Mesendoderm (in vitro differentiated cells): Measurements from ENCODE around the gene EP400.
"Not testable (repeated sequence)": the region's sequence is repeated elsewhere in the genome, so short reads cannot be mapped to it uniquely, and the experiment has no call there.

ENCODE experiments used
- DNase-seq: peaks from one replicate; pipeline ENCODE4 v3.0.0; 2013
- H2AK5ac ChIP-seq: 2 replicates; pipeline ENCODE4 v1.6.1; 2013; ENCODE audit warnings: low read length, inconsistent platforms
- H2BK120ac ChIP-seq: 2 replicates; pipeline ENCODE4 v1.6.1; 2013; ENCODE audit warnings: low read depth, mild to moderate bottlenecking, low read length, moderate library complexity, mixed read lengths
- H2BK15ac ChIP-seq: replicated peaks from 2 replicates; pipeline ENCODE4 v1.6.1; 2013; ENCODE audit warnings: low read depth, mild to moderate bottlenecking, moderate library complexity
- H2BK5ac ChIP-seq: 2 replicates; pipeline ENCODE4 v1.6.1; 2013; ENCODE audit warnings: low read length, inconsistent platforms
- H3K18ac ChIP-seq: 2 replicates; pipeline ENCODE4 v1.6.1; 2013; ENCODE audit warnings: mild to moderate bottlenecking, low read length, mixed read lengths
- H3K23ac ChIP-seq: one replicate; pipeline ENCODE4 v1.6.1; 2013; ENCODE audit warnings: low read length
- H3K27ac ChIP-seq: 2 replicates; pipeline ENCODE4 v1.5.1; 2013; ENCODE audit warnings: low read depth, mild to moderate bottlenecking, inconsistent platforms, low read length, moderate library complexity
- H3K27me3 ChIP-seq: 2 replicates; pipeline ENCODE4 v1.6.1; 2013; ENCODE audit warnings: low read length, control low read depth, mild to moderate bottlenecking, inconsistent platforms; ENCODE audit not compliant: insufficient read depth, poor library complexity
- H3K36me3 ChIP-seq: 2 replicates; pipeline ENCODE4 v1.6.1; 2013; ENCODE audit warnings: low read length, inconsistent platforms; ENCODE audit not compliant: control insufficient read depth, insufficient read depth
- H3K4ac ChIP-seq: one replicate; pipeline ENCODE4 v1.6.1; 2013; ENCODE audit warnings: low read depth, mild to moderate bottlenecking, low read length, moderate library complexity
- H3K4me1 ChIP-seq: 2 replicates; pipeline ENCODE4 v1.6.1; 2013; ENCODE audit warnings: low read depth, low read length, inconsistent platforms; ENCODE audit not compliant: control insufficient read depth
- H3K4me2 ChIP-seq: 2 replicates; pipeline ENCODE4 v1.6.1; 2013; ENCODE audit warnings: low read length
- H3K4me3 ChIP-seq: 2 replicates; pipeline ENCODE4 v1.5.1; 2013; ENCODE audit warnings: mild to moderate bottlenecking, low read length
- H3K56ac ChIP-seq: one replicate; pipeline ENCODE4 v1.6.1; 2013; ENCODE audit warnings: low read length
- H3K79me1 ChIP-seq: 2 replicates; pipeline ENCODE4 v1.6.1; 2013; ENCODE audit warnings: low read length, inconsistent platforms
- H3K79me2 ChIP-seq: 2 replicates; pipeline ENCODE4 v1.6.1; 2013; ENCODE audit warnings: mild to moderate bottlenecking, low read length; ENCODE audit not compliant: control insufficient read depth, insufficient read depth
- H3K9ac ChIP-seq: 2 replicates; pipeline ENCODE4 v1.6.1; 2013; ENCODE audit warnings: low read length, inconsistent platforms
- H4K5ac ChIP-seq: one replicate; pipeline ENCODE4 v1.6.1; 2013; ENCODE audit warnings: low read length
- H4K8ac ChIP-seq: one replicate; pipeline ENCODE4 v1.6.1; 2013; ENCODE audit warnings: low read depth, mild to moderate bottlenecking, control low read depth, low read length, moderate library complexity
- WGBS: extraction: QIAGEN DNeasy Blood & Tissue Kit; methylation state at CpG from one replicate; pipeline ENCODE4 v1.1.7; 2013; ENCODE audit warnings: low lambda C conversion rate, missing lambda C conversion rate; ENCODE audit not compliant: insufficient coverage; ENCODE audit errors: extremely low coverage; 5-methylcytosine and 5-hydroxymethylcytosine counted together

Gene EP400

DNA sequence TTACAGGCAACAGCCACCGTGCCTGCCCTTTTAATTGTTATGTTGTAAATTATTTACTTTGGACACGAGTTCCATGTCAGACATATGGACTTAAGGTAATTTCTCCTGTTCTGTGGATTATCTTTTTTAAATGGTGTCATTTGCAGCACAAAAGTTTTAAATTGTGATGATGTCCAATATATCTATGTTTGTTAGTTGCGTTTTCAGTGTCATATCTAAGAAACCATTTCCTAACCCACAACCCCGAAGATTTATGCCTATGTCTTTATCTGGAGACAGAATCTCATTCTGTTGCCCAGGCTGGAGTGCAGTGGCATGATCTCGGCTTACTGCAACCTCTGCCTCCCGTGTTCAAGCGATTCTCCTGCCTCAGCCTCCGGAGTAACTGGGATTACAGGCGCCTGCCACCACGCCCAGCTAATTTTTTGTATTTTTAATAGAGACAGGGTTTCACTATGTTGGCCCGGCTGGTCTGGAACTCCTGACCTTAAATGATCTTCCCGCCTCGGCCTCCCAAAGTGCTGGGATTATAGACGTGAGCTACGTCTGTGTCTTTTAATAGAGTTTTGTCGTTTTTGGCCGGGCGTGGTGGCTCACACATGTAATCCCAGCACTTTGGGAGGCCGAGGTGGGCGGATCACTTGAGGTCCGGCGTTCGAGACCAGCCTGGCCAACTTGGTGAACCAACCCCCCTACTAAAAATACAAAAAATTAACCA, 870 bp upstream of the EP400 start:
- H3K23ac ChIP-seq, H4K8ac ChIP-seq, H3K18ac ChIP-seq, H2BK120ac ChIP-seq, H3K36me3 ChIP-seq, H3K4me1 ChIP-seq, H2BK5ac ChIP-seq, H3K27me3 ChIP-seq, DNase-seq, H2AK5ac ChIP-seq, H3K9ac ChIP-seq, H4K5ac ChIP-seq, H2BK15ac ChIP-seq, H3K4me2 ChIP-seq, H3K4ac ChIP-seq, H3K4me3 ChIP-seq, H3K27ac ChIP-seq: not testable (repeated sequence)
- whole genome bisulfite sequencing, result no CpG with 5 or more reads among the region's 23 CpGs
- peaks cover 11% of the 10 kb centered on the region for H3K79me1 ChIP-seq
- peaks cover 22% of the 10 kb centered on the region for H3K79me2 ChIP-seq
- peak overlapping the region; percentile 86 for H3K56ac ChIP-seq

DNA sequence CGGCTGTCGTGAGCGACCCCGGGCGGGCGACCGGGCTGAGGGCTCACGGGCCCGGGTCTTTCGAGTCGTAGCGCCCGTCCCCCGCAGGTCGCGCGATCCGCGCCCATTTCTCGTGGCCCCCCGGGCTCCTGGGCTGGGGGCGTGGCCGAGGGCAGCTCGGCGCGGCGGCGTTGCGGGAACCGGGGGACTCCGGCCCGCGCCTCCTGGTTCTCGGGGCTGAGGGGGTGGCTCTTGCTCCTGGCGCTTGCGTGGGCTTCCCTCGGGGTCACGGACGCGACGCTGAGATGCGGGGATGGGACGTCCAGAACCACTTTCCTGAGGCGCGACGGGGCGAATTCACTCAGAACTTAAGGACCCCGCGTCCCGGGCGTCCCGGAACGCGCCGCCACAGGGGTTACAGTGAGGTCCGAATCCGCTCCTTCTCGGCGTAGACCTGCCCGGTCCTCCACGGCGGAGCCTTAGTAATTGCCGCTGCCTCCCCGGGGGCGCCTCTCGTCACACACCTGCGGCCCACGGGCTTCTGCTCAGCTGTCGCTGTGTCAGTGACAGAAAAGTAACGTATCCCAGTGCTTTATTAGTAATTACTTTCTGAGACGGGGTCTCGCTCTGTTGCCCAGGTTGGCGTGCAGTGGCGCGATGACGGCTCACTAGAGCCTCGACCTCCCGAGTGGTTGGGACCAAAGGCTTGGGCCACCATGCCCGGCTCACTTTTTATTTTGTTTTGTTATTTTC, 606 bp downstream of the EP400 start:
- Histone ChIP-seq H2BK5ac (no peak overlapping the region), H3K4me3 (peak overlapping the region; percentile 89), H3K36me3 (no peaks in the 10 kb centered on the region), H3K27ac (peak overlapping the region; percentile 85), H3K23ac (peak overlapping the region; percentile 99), H2BK15ac (no peak overlapping the region), H4K5ac (no peak overlapping the region), H3K4me2 (peak overlapping the region; percentile 67), H3K79me2 (peaks cover 27% of the 10 kb centered on the region), H3K9ac (peak overlapping the region; percentile 94), H3K79me1 (peaks cover 11% of the 10 kb centered on the region), H3K4ac (peak overlapping the region; percentile 90), H3K4me1 (no peaks in the 10 kb centered on the region), H3K56ac (peak overlapping the region; percentile 98), H2BK120ac (no peak overlapping the region), H3K27me3 (no peaks in the 10 kb centered on the region), H4K8ac (no peak overlapping the region), H2AK5ac (no peak overlapping the region), H3K18ac (peak overlapping the region; percentile 95)
- no CpG with 5 or more reads among the region's 79 CpGs for WGBS
- DNase-seq, result peak; percentile 18

- WGBS, result no CpG with 5 or more reads among the region's 9 CpGs
- H3K27ac ChIP-seq, H3K9ac ChIP-seq: not testable (repeated sequence)
Measured at GRCh38 chr12:131953810-131954209, 4.1 kb downstream of the EP400 start.

GRCh38 chr12:131954460-131954859, 4.7 kb downstream of the EP400 start:
- not testable (repeated sequence) for H3K27ac ChIP-seq, H3K4me1 ChIP-seq, DNase-seq, H2AK5ac ChIP-seq, H2BK5ac ChIP-seq, H2BK120ac ChIP-seq, H4K5ac ChIP-seq, H2BK15ac ChIP-seq, H3K23ac ChIP-seq, H3K4me2 ChIP-seq, H3K4me3 ChIP-seq, H3K9ac ChIP-seq, H3K36me3 ChIP-seq, H3K27me3 ChIP-seq, H3K4ac ChIP-seq, H3K56ac ChIP-seq, H4K8ac ChIP-seq, H3K18ac ChIP-seq
- H3K79me1 ChIP-seq, result peaks cover 25% of the 10 kb centered on the region
- no CpG with 5 or more reads among the region's 13 CpGs for WGBS
- H3K79me2 ChIP-seq, result peaks cover 50% of the 10 kb centered on the region

More at GRCh38 chr12:131953810-131954209, 4.1 kb downstream of the EP400 start:
- H3K4ac ChIP-seq, H3K4me2 ChIP-seq, H3K36me3 ChIP-seq, H4K5ac ChIP-seq, H3K4me3 ChIP-seq, H3K27me3 ChIP-seq, H2BK120ac ChIP-seq, H3K23ac ChIP-seq, H2AK5ac ChIP-seq, H2BK5ac ChIP-seq, H4K8ac ChIP-seq, H3K18ac ChIP-seq, DNase-seq, H3K56ac ChIP-seq, H2BK15ac ChIP-seq, H3K4me1 ChIP-seq: not testable (repeated sequence)
- H3K79me1 ChIP-seq, result peaks cover 19% of the 10 kb centered on the region
- peaks cover 43% of the 10 kb centered on the region for H3K79me2 ChIP-seq

DNA sequence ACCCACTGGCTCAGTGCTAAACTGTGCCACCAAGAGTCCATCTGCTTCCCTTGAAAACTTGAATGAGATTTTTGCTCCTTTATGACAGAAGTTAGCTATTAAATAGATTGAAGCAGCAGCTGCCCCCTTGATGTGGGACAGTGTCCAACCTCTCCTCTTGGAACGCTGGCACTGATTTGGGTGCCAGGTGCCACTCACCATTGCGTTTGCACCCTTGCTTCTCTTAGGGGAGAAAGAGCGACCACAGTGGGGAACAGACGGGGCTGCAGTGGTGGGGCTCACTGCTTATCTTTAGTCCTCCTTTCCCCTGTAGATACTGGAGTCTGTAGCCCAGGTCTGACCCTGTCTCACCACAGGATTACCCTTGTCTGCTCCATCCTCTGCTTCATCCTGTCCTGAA, 9.4 kb downstream of the EP400 start:
- Histone ChIP-seq H3K18ac (no peak overlapping the region), H2AK5ac (no peak overlapping the region), H3K23ac (no peak overlapping the region), H2BK5ac (no peak overlapping the region), H3K4me1 (no peaks in the 10 kb centered on the region), H4K8ac (no peak overlapping the region), H2BK15ac (no peak overlapping the region), H3K4ac (no peak overlapping the region), H3K9ac (no peak overlapping the region), H3K36me3 (peaks cover 3% of the 10 kb centered on the region), H3K27ac (no peak overlapping the region), H2BK120ac (no peak overlapping the region), H3K27me3 (no peaks in the 10 kb centered on the region), H3K56ac (no peak overlapping the region), H3K4me2 (no peak overlapping the region), H3K79me2 (peaks cover 40% of the 10 kb centered on the region), H3K79me1 (peaks cover 21% of the 10 kb centered on the region), H3K4me3 (no peak overlapping the region), H4K5ac (no peak overlapping the region)
- no peak for DNase-seq
- WGBS, result no CpG with 5 or more reads among the region's 4 CpGs
